Smooth muscle cell of the umbilical artery (primary cell): Measurements from ENCODE around the gene KCNQ1OT1. TPM values are rescaled to one million over a fixed set of nuclear protein-coding genes. Genes with fewer than 3 reads are reported as not detected.

ENCODE experiments used
- total RNA-seq: library from RNA; depleted of rRNA; stranded (reverse); fragments of >200 nt; gene quantifications from 2 replicates; pipeline ENCODE4 v1.2.3, GENCODE V29; 2014

Gene KCNQ1OT1
- 5.0 and 6.1 TPM in 2 replicates for total RNA-seq

GRCh38 chr11:2699531-2700414, at the start of gene KCNQ1OT1:
KCNQ1OT1 (minus strand) TSS chr11:2699994.

Other genes with a start within 250 kb of the KCNQ1OT1 start
- 4.8 and 12.5 TPM in 2 replicates for gene CDKN1C, start 185.8 kb upstream of the KCNQ1OT1 start, total RNA-seq
- gene PHLDA2, start 229.4 kb upstream of the KCNQ1OT1 start, total RNA-seq: 5.0 and 13.2 TPM in 2 replicates